ENCODE data around the gene RARRES1. TPM values are rescaled to one million over a fixed set of nuclear protein-coding genes. Genes with fewer than 3 reads are reported as not detected.

RARRES1 gene
- total RNA-seq, 1 experiment from 2014 or later: not detected

GRCh38 chr3:158660711-158661110, 71.5 kb downstream of the RARRES1 start:
- Mint-ChIP-seq H3K4me1 (ENCODE audit: insufficient read depth, unreplicated experiment) (no peaks in the 10 kb centered on the region), H3K27ac (ENCODE audit: low read depth, unreplicated experiment) (no peak overlapping the region), H3K36me3 (ENCODE audit: insufficient read depth, unreplicated experiment) (peaks cover 50% of the 10 kb centered on the region), H3K27me3 (ENCODE audit: insufficient read depth, unreplicated experiment) (no peaks in the 10 kb centered on the region), H3K4me3 (ENCODE audit: unreplicated experiment) (no peak overlapping the region), H3K9me3 (ENCODE audit: unreplicated experiment) (no peaks in the 10 kb centered on the region)
- intact Hi-C loops (cut with micrococcal nuclease): loop anchor here (5.0 kb wide), 1 partner anchor 592 kb away; no protein-coding TSS in a partner anchor
- ChIA-PET POLR2A (interaction anchor here (0.6 to 2.6 kb wide), 5 partner anchors 10 to 974 kb away, joined by 3 to 12 read pairs (median 4); partner anchors contain the start of gene LXN), CTCF (interaction anchor here (0.6 to 4.3 kb wide), 15 partner anchors 11 to 1275 kb away, joined by 3 to 72 read pairs (median 6); partner anchors contain the start of genes GFM1 and LXN)
- no peak for DNase-seq (ENCODE audit: unreplicated experiment)
- no TSS peak for BruUV-seq (replicated peaks)
- TF ChIP-seq, protein P1, sequence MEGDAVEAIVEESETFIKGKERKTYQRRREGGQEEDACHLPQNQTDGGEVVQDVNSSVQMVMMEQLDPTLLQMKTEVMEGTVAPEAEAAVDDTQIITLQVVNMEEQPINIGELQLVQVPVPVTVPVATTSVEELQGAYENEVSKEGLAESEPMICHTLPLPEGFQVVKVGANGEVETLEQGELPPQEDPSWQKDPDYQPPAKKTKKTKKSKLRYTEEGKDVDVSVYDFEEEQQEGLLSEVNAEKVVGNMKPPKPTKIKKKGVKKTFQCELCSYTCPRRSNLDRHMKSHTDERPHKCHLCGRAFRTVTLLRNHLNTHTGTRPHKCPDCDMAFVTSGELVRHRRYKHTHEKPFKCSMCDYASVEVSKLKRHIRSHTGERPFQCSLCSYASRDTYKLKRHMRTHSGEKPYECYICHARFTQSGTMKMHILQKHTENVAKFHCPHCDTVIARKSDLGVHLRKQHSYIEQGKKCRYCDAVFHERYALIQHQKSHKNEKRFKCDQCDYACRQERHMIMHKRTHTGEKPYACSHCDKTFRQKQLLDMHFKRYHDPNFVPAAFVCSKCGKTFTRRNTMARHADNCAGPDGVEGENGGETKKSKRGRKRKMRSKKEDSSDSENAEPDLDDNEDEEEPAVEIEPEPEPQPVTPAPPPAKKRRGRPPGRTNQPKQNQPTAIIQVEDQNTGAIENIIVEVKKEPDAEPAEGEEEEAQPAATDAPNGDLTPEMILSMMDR (IDR thresholded peaks at IDR 0.05; ENCODE audit: unreplicated experiment): no peak

GRCh38 chr3:158659454-158660237, 72.6 kb downstream of the RARRES1 start:
- TF ChIP-seq, protein P1 (IDR thresholded peaks at IDR 0.05; ENCODE audit: unreplicated experiment): peak; percentile 69
- no peaks in the 10 kb centered on the region for H3K27me3 Mint-ChIP-seq (ENCODE audit: insufficient read depth, unreplicated experiment)
- no peak overlapping the region for H3K4me3 Mint-ChIP-seq (ENCODE audit: unreplicated experiment)
- DNase-seq (ENCODE audit: unreplicated experiment): peak; percentile 74
- no peak overlapping the region for H3K27ac Mint-ChIP-seq (ENCODE audit: low read depth, unreplicated experiment)
- H3K9me3 Mint-ChIP-seq (ENCODE audit: unreplicated experiment): no peaks in the 10 kb centered on the region
- intact Hi-C loops (cut with micrococcal nuclease): loop anchor here (1.0 to 5.0 kb wide), 3 partner anchors 68 to 593 kb away; no protein-coding TSS in a partner anchor
- H3K36me3 Mint-ChIP-seq (ENCODE audit: insufficient read depth, unreplicated experiment): peaks cover 48% of the 10 kb centered on the region
- no TSS peak for BruUV-seq (replicated peaks)
- ChIA-PET POLR2A (interaction anchor here (0.6 to 2.6 kb wide), 4 partner anchors 9 to 975 kb away, joined by 3 to 12 read pairs (median 8); partner anchors contain the start of gene LXN), CTCF (interaction anchor here (0.5 to 4.3 kb wide), 31 partner anchors 8 to 1981 kb away, joined by 3 to 72 read pairs (median 3); partner anchors contain the start of genes GFM1 and LXN)
- H3K4me1 Mint-ChIP-seq (ENCODE audit: insufficient read depth, unreplicated experiment): no peaks in the 10 kb centered on the region

DNA sequence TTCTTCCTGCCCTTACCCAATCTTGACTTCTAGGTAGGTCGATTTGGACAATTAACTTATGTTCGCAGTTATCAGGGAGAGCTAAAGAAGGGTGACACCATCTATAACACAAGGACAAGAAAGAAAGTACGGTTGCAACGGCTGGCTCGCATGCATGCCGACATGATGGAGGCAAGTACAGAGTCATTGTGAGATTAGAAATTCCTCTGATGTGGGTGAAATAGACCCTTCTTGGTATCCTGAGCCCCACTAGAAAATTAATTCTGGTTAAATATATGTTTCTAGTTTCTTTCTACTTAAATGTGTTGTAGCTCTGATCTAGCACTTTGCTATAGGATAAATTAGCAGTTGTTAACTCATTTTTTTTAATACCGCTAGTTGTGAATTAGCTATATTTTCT, 73.4 kb downstream of the RARRES1 start:
- TF ChIP-seq, protein P1 (IDR thresholded peaks at IDR 0.05; ENCODE audit: unreplicated experiment): no peak
- Mint-ChIP-seq H3K4me1 (ENCODE audit: insufficient read depth, unreplicated experiment) (no peaks in the 10 kb centered on the region), H3K4me3 (ENCODE audit: unreplicated experiment) (no peak overlapping the region), H3K36me3 (ENCODE audit: insufficient read depth, unreplicated experiment) (peaks cover 55% of the 10 kb centered on the region), H3K9me3 (ENCODE audit: unreplicated experiment) (no peaks in the 10 kb centered on the region), H3K27me3 (ENCODE audit: insufficient read depth, unreplicated experiment) (no peaks in the 10 kb centered on the region), H3K27ac (ENCODE audit: low read depth, unreplicated experiment) (no peak overlapping the region)
- no peak for DNase-seq (ENCODE audit: unreplicated experiment)
- no TSS peak for BruUV-seq (replicated peaks)
- intact Hi-C loops (cut with micrococcal nuclease): loop anchor here (1.0 to 5.0 kb wide), 2 partner anchors 68 to 132 kb away; no protein-coding TSS in a partner anchor
- CTCF ChIA-PET: interaction anchor here (0.5 to 4.3 kb wide), 27 partner anchors 9 to 1981 kb away, joined by 3 to 72 read pairs (median 3); partner anchors contain the start of genes GFM1 and LXN
- POLR2A ChIA-PET: interaction anchor here (0.8 to 2.6 kb wide), 5 partner anchors 10 to 143 kb away, joined by 3 to 12 read pairs (median 5); partner anchors contain the start of genes LXN and MFSD1

DNA sequence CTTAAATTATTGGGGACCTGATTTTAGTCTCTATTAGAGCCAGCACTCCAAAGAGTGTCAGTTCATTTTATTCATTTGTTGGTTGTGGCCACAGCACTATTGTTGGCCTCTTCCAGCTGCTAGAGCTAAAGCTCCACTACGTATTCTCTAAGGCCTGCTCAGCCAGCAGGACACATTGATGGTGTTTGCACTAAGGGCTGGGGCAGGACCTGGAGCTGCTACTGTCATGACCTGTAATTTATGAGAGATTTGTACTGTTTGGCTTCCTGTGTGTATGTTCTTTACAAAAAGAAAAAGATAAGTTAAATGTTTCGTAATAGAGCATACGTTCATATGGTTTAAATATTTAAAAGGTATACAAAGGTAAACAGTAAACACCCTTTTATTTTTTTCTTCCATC, 79.8 kb downstream of the RARRES1 start:
- intact Hi-C loops (cut with micrococcal nuclease): no loop called here
- H3K4me1 Mint-ChIP-seq (ENCODE audit: insufficient read depth, unreplicated experiment): no peaks in the 10 kb centered on the region
- no peak overlapping the region for H3K27ac Mint-ChIP-seq (ENCODE audit: low read depth, unreplicated experiment)
- no peaks in the 10 kb centered on the region for H3K27me3 Mint-ChIP-seq (ENCODE audit: insufficient read depth, unreplicated experiment)
- ChIA-PET CTCF (interaction anchor here (0.6 to 0.9 kb wide), 4 partner anchors 8 to 1120 kb away, joined by 3 read pairs; partner anchors contain the start of gene GFM1), POLR2A (interaction anchor here (1.0 kb wide), 1 partner anchor 19 kb away, joined by 3 read pairs; no protein-coding TSS in a partner anchor)
- peaks cover 89% of the 10 kb centered on the region for H3K36me3 Mint-ChIP-seq (ENCODE audit: insufficient read depth, unreplicated experiment)
- no TSS peak for BruUV-seq (replicated peaks)
- no peak overlapping the region for H3K4me3 Mint-ChIP-seq (ENCODE audit: unreplicated experiment)
- TF ChIP-seq, protein P1 (IDR thresholded peaks at IDR 0.05; ENCODE audit: unreplicated experiment): no peak
- no peak for DNase-seq (ENCODE audit: unreplicated experiment)
- H3K9me3 Mint-ChIP-seq (ENCODE audit: unreplicated experiment): no peaks in the 10 kb centered on the region

Data from MCF 10A (cell line).